Parathyroid adenoma (tissue), 2 donors: ENCODE data around the gene CCDC73.

Source experiments
- H2AFZ ChIP-seq: fragments of 300-600 bp; sonication (generic); one replicate; pipeline ENCODE4 v1.7.0; 2017; ENCODE audit warnings: antibody characterized with exemption, mild to moderate bottlenecking
- H3K27ac ChIP-seq: fragments of 300-600 bp; sonication (generic); one replicate; pipeline ENCODE4 v1.7.0; 2017
- H3K27me3 ChIP-seq: fragments of 300-600 bp; sonication (generic); one replicate; pipeline ENCODE4 v1.7.0; 2017; ENCODE audit warnings: low read length; ENCODE audit not compliant: control insufficient read depth, insufficient read depth
- H3K36me3 ChIP-seq: fragments of 300-600 bp; sonication (generic); one replicate; pipeline ENCODE4 v1.7.0; 2017; ENCODE audit warnings: low read length; ENCODE audit not compliant: control insufficient read depth, insufficient read depth
- H3K4me1 ChIP-seq: fragments of 300-600 bp; sonication (generic); one replicate; pipeline ENCODE4 v1.7.0; 2017; ENCODE audit warnings: control low read depth
- H3K4me2 ChIP-seq: fragments of 300-600 bp; sonication (generic); one replicate; pipeline ENCODE4 v1.7.0; 2017; ENCODE audit warnings: low read length
- H3K4me3 ChIP-seq: fragments of 300-600 bp; sonication (generic); one replicate; pipeline ENCODE4 v1.7.0; 2017; ENCODE audit warnings: low read depth, low read length
- H3K79me2 ChIP-seq: fragments of 300-600 bp; sonication (generic); one replicate; pipeline ENCODE4 v1.7.0; 2017; ENCODE audit warnings: control low read depth
- H3K9ac ChIP-seq: fragments of 300-600 bp; sonication (generic); one replicate; pipeline ENCODE4 v1.7.0; 2017; ENCODE audit warnings: mild to moderate bottlenecking
- H3K9me3 ChIP-seq: fragments of 300-600 bp; sonication (generic); one replicate; pipeline ENCODE4 v1.7.0; 2017; ENCODE audit warnings: low read length; ENCODE audit not compliant: control insufficient read depth
- CTCF ChIP-seq: fragments of 300-600 bp; sonication (generic); IDR thresholded peaks from one replicate; pipeline ENCODE4 v1.7.0; 2017; ENCODE audit warnings: antibody characterized with exemption, mild to moderate bottlenecking
- donor health status: primary hyperparathyroidism.

Gene CCDC73

GRCh38 chr11:32671051-32671450 lies 123.4 kb downstream of the CCDC73 start:
- H3K4me2 ChIP-seq: no peak overlapping the region
- no peaks in the 10 kb centered on the region for H3K79me2 ChIP-seq
- no peak overlapping the region for H2AFZ ChIP-seq
- H3K9ac ChIP-seq: no peak overlapping the region
- H3K4me1 ChIP-seq: no peaks in the 10 kb centered on the region
- no peak for TF ChIP-seq CTCF
- H3K27me3 ChIP-seq: no peaks in the 10 kb centered on the region
- H3K27ac ChIP-seq: no peak overlapping the region
- no peaks in the 10 kb centered on the region for H3K36me3 ChIP-seq
- H3K4me3 ChIP-seq: no peak overlapping the region
- H3K9me3 ChIP-seq: no peaks in the 10 kb centered on the region

DNA sequence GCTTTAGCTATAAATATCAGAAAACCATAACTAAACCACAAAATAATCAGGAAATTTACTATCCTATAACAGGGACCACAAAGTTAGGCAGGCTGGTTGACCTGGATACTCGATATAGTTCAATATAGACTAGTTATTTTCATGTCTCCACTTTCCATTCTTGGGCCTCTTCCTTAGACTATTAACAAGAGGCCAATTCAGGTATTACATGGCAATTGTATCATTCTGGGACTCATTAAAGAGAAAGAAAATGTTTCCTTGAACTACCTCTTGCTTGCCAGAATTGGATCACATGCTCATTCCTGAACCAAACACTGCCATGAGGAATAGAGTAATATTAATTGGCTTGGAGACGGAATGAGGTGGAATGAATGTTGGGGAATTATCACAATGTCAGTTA lies 134.8 kb downstream of the CCDC73 start:
- Histone ChIP-seq H3K4me1 (no peaks in the 10 kb centered on the region), H3K79me2 (no peaks in the 10 kb centered on the region), H3K36me3 (no peaks in the 10 kb centered on the region), H3K9ac (no peak overlapping the region), H3K27me3 (no peaks in the 10 kb centered on the region), H3K4me3 (no peak overlapping the region), H3K4me2 (no peak overlapping the region), H3K27ac (no peak overlapping the region), H2AFZ (no peak overlapping the region), H3K9me3 (no peaks in the 10 kb centered on the region)
- TF ChIP-seq CTCF: no peak

DNA sequence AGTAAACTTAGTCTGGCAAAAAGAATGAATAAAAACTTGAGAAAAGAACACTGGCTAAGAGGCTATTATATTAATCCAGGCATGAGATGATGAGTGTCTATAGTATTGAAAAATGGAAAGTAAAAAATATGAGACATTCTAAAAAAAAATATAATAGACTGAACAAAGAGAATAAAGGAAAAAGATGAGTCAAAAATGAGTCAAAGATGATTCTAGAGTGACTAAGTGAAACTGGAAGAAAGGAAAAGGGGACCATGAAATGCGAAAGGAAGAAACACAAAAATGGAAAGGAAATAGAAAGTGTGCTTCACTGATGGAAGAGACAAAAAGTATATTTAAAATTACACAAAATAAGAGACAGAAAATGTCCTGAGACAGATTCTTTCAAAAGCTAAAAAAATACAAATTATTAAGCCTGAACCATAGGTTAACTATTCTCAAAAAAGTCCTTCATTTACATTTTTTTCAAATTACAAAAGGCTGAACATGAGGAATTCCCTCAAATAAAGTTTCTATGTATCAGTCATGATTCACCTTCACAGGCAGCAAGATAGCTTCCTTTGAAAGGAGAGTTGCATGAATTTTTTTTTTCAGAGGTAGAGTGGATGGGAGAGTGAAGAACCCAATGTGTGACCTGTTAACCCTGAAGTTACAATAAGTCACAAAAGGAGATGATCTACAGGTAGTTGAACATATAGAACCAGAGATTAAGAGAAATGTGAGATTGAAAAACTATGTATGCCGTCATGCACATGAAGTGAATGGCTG lies 135.6 kb downstream of the CCDC73 start:
- Histone ChIP-seq H3K27me3 (no peaks in the 10 kb centered on the region), H3K9me3 (no peaks in the 10 kb centered on the region), H3K79me2 (no peaks in the 10 kb centered on the region), H2AFZ (no peak overlapping the region), H3K4me2 (no peak overlapping the region), H3K4me3 (no peak overlapping the region), H3K9ac (no peak overlapping the region), H3K36me3 (no peaks in the 10 kb centered on the region), H3K27ac (no peak overlapping the region), H3K4me1 (no peaks in the 10 kb centered on the region)
- TF ChIP-seq CTCF: no peak

DNA sequence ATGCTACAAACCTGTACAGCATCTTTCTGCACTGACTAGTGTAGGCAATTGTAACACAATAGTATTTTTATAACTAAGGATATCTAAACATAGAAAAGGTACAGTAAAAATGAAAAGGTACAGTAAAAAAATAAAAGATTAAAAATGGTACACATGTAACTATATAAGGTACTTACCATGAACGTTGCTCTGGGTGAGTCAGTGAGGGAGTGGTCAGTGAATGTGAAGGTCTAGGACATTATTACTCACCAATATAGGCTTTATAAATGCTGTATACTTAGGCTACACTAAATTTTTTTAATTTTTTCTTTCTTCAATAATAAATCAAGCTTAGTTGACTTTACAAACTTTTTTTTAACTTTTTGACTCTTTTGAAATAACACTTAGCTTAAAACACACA lies 150.9 kb downstream of the CCDC73 start:
- Histone ChIP-seq H3K4me2 (no peak overlapping the region), H2AFZ (no peak overlapping the region), H3K4me3 (no peak overlapping the region), H3K79me2 (no peaks in the 10 kb centered on the region), H3K27me3 (no peaks in the 10 kb centered on the region), H3K36me3 (no peaks in the 10 kb centered on the region), H3K9ac (no peak overlapping the region), H3K9me3 (no peaks in the 10 kb centered on the region), H3K4me1 (no peaks in the 10 kb centered on the region), H3K27ac (no peak overlapping the region)
- TF ChIP-seq CTCF: no peak

GRCh38 chr11:32641361-32641760 lies 153.1 kb downstream of the CCDC73 start:
- H3K4me3 ChIP-seq: no peak overlapping the region
- no peak overlapping the region for H2AFZ ChIP-seq
- H3K27ac ChIP-seq: no peak overlapping the region
- no peaks in the 10 kb centered on the region for H3K4me1 ChIP-seq
- H3K36me3 ChIP-seq: no peaks in the 10 kb centered on the region
- no peaks in the 10 kb centered on the region for H3K27me3 ChIP-seq
- no peak overlapping the region for H3K9ac ChIP-seq
- no peak for TF ChIP-seq CTCF
- H3K4me2 ChIP-seq: no peak overlapping the region
- no peaks in the 10 kb centered on the region for H3K9me3 ChIP-seq
- no peaks in the 10 kb centered on the region for H3K79me2 ChIP-seq
